SK-N-SH (cell line): ENCODE measurements around the gene CCDC171. TPM values are rescaled to one million over a fixed set of nuclear protein-coding genes. Genes with fewer than 3 reads are reported as not detected.

Experiments
- CTCF ChIA-PET: fragments of 300-600, 350-600 bp; formaldehyde crosslinking; extraction: SDS; loops from one replicate; lab custom pipeline; 2021; lab: Yijun Ruan, JAX
- POLR2A ChIA-PET: fragments of 350-600 bp; sonication (Branson Sonifier 250); formaldehyde crosslinking; extraction: SDS; loops from one replicate; lab custom pipeline; 2020; ENCODE audit warnings: antibody characterized with exemption, inconsistent platforms; lab: Yijun Ruan, JAX
- DNase-seq: peaks from one replicate; pipeline ENCODE4 v3.0.0; 2012
- H2AFZ ChIP-seq: fragments of 200-600 bp; sonication (generic); 2 replicates; pipeline ENCODE4 v1.8.1; 2016; ENCODE audit warnings: antibody characterized with exemption, mild to moderate bottlenecking, low read depth
- H3F3A ChIP-seq: fragments of 200-600 bp; sonication (generic); replicated peaks from 2 replicates; pipeline ENCODE3; 2016; ENCODE audit warnings: antibody characterized with exemption, mild to moderate bottlenecking; ENCODE audit not compliant: insufficient read depth
- H3K27ac ChIP-seq, 2 experiments: fragments of 200-500 bp in 1 of 2; fragments of 200-600 bp in 1 of 2; sonication (Bioruptor generic) in 1 of 2; sonication (generic), shearing (Covaris generic) in 1 of 2; 2 replicates each; pipeline versions ENCODE4 v1.5.1 to v1.6.1; 2014 to 2016; ENCODE audit warnings: low read depth in 2 of 2, inconsistent platforms in 1 of 2, low read length in 1 of 2, mild to moderate bottlenecking in 1 of 2, mixed read lengths in 1 of 2
- H3K27me3 ChIP-seq: fragments of 200-600 bp; sonication (generic), shearing (Covaris generic); 2 replicates; pipeline ENCODE4 v1.6.1; 2016; ENCODE audit warnings: mixed run types; ENCODE audit not compliant: insufficient read depth
- H3K36me3 ChIP-seq, 2 experiments: fragments of 200-500 bp in 1 of 2; fragments of 200-600 bp in 1 of 2; sonication (Bioruptor generic) in 1 of 2; sonication (generic) in 1 of 2; replicated peaks in 1 of 2; 2 replicates each; pipeline versions ENCODE3 to v1.5.1; 2014 to 2016; ENCODE audit warnings: low read length in 1 of 2, mild to moderate bottlenecking in 1 of 2; ENCODE audit not compliant: insufficient read depth in 2 of 2, control insufficient read depth in 1 of 2
- H3K4me1 ChIP-seq, 2 experiments: fragments of 200-500 bp in 1 of 2; fragments of 200-600 bp in 1 of 2; sonication (Bioruptor generic) in 1 of 2; sonication (generic), shearing (Covaris generic) in 1 of 2; 2 replicates each; pipeline versions ENCODE4 v1.5.1 to v1.6.1; 2014 to 2016; ENCODE audit warnings: low read depth in 1 of 2, low read length in 1 of 2, mixed run types in 1 of 2; ENCODE audit not compliant: insufficient read depth in 2 of 2, control insufficient read depth in 1 of 2
- H3K4me2 ChIP-seq: fragments of 200-600 bp; sonication (generic), shearing (Covaris generic); 2 replicates; pipeline ENCODE4 v1.6.1; 2017; ENCODE audit warnings: mixed run types
- H3K4me3 ChIP-seq, 2 experiments: fragments of 200-500 bp in 1 of 2; fragments of 200-600 bp in 1 of 2; sonication (Bioruptor generic) in 1 of 2; sonication (generic), shearing (Covaris generic) in 1 of 2; 2 replicates each; pipeline versions ENCODE4 v1.5.1 to v1.8.1; 2014 to 2016; ENCODE audit warnings: low read depth in 2 of 2, inconsistent platforms in 1 of 2, low read length in 1 of 2, mild to moderate bottlenecking in 1 of 2, mixed read lengths in 1 of 2, moderate library complexity in 1 of 2
- H3K79me2 ChIP-seq: fragments of 200-600 bp; sonication (generic); 2 replicates; pipeline ENCODE4 v1.8.1; 2017; ENCODE audit warnings: mild to moderate bottlenecking; ENCODE audit not compliant: insufficient read depth
- H3K9ac ChIP-seq: fragments of 200-600 bp; sonication (generic); 2 replicates; pipeline ENCODE4 v1.6.1; 2017; ENCODE audit warnings: mixed run types
- H3K9me2 ChIP-seq: fragments of 200-600 bp; sonication (generic); 2 replicates; pipeline ENCODE4 v1.6.1; 2017; ENCODE audit warnings: mixed run types
- H3K9me3 ChIP-seq: fragments of 200-600 bp; sonication (generic); 2 replicates; pipeline ENCODE4 v1.6.1; 2017; ENCODE audit warnings: mixed run types, mild to moderate bottlenecking, moderate library complexity
- H4K20me1 ChIP-seq: fragments of 200-600 bp; sonication (generic); 2 replicates; pipeline ENCODE4 v1.6.1; 2017; ENCODE audit warnings: mild to moderate bottlenecking, mixed run types; ENCODE audit not compliant: insufficient read depth
- CHD2 ChIP-seq: fragments of 150-350 bp; IDR thresholded peaks from 2 replicates; pipeline ENCODE4 v1.6.1; 2018; ENCODE audit warnings: low read length; ENCODE audit not compliant: partially characterized antibody
- FOXJ3 ChIP-seq: sonication (generic); formaldehyde crosslinking; IDR thresholded peaks from 2 replicates; pipeline ENCODE4 v1.5.1; 2020; ENCODE audit warnings: mild to moderate bottlenecking, missing genetic modification reagents
- GATA2 ChIP-seq: sonication (generic); formaldehyde crosslinking; IDR thresholded peaks from 2 replicates; pipeline ENCODE4 v1.5.0; 2020; ENCODE audit warnings: mild to moderate bottlenecking, missing genetic modification reagents
- JUND ChIP-seq: IDR thresholded peaks from 2 replicates; pipeline ENCODE4 v1.4.0; 2012
- MEF2A ChIP-seq: IDR thresholded peaks from 2 replicates; pipeline ENCODE4 v1.4.0; 2012; ENCODE audit warnings: low read depth, borderline replicate concordance
- POLR2AphosphoS5 ChIP-seq: IDR thresholded peaks from 2 replicates; pipeline ENCODE4 v1.6.1; 2012; ENCODE audit warnings: low read depth, low read length
- RXRA ChIP-seq: IDR thresholded peaks from 2 replicates; pipeline ENCODE4 v1.4.0; 2012; ENCODE audit warnings: low read depth, mild to moderate bottlenecking, borderline replicate concordance
- TCF12 ChIP-seq: IDR thresholded peaks from 2 replicates; pipeline ENCODE4 v1.4.0; 2012
- TEAD4 ChIP-seq: IDR thresholded peaks from 2 replicates; pipeline ENCODE4 v1.4.0; 2012; ENCODE audit warnings: mild to moderate bottlenecking, borderline replicate concordance; ENCODE audit not compliant: insufficient read depth
- YY1 ChIP-seq: IDR thresholded peaks from 2 replicates; pipeline ENCODE4 v1.4.0; 2012; ENCODE audit warnings: low read depth, mild to moderate bottlenecking
- WGBS: methylation state at CpG from one replicate; pipeline ENCODE4 v1.1.6; 2017; ENCODE audit warnings: low lambda C conversion rate; 5-methylcytosine and 5-hydroxymethylcytosine counted together
- polyA plus RNA-seq, 3 experiments: library from polyadenylated mRNA; depleted of rRNA; stranded (reverse); fragments of >200 nt; gene quantifications; 2 replicates each; pipeline ENCODE4 v1.2.3, GENCODE V29; 2012
- TF ChIP-seq, protein P1 (sequence below): fragments of 200-600 bp; sonication (generic); IDR thresholded peaks from 2 replicates; pipeline ENCODE4 v1.6.1; 2017; ENCODE audit warnings: antibody characterized with exemption, mild to moderate bottlenecking, moderate library complexity
- TF ChIP-seq, protein P2 (sequence below): IDR thresholded peaks from 2 replicates; pipeline ENCODE4 v1.4.0; 2012; ENCODE audit warnings: low read depth, borderline replicate concordance

Gene CCDC171
- polyA plus RNA-seq, 1 of the 3 experiments (the other 2 are of a cell fraction): 0.54 TPM

DNA sequence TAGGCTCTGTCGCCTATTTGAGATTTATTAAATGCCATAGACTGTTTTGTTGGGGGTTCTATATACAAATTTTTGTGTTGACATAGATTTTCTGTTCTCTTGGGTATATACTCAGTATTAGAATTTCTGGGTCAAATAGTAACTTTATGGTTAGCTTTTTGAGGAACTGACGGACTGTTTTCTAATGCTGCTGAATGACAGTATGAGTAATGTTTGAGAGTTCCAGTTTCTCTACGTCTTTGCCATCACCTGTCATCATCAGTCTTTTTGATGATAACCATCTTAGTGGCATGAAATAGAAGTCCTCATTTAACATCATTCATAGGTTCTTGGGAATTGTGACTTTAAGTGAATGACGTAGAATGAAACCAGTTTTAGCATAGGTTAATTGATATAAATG is 60.1 kb downstream of the CCDC171 start:
- Histone ChIP-seq H3K27me3 (no peaks in the 10 kb centered on the region), H3K27ac (no peak overlapping the region), H3F3A (no peaks in the 10 kb centered on the region), H2AFZ (no peak overlapping the region), H3K9me3 (no peaks in the 10 kb centered on the region), H4K20me1 (no peaks in the 10 kb centered on the region), H3K4me2 (no peak overlapping the region), H3K4me3 (no peak overlapping the region), H3K79me2 (no peaks in the 10 kb centered on the region), H3K9ac (no peak overlapping the region), H3K9me2 (no peaks in the 10 kb centered on the region), H3K4me1 (no peaks in the 10 kb centered on the region), H3K36me3 (no peaks in the 10 kb centered on the region)
- 75% methylated on average over 4 of the region's 4 CpGs for WGBS
- no peak for DNase-seq
- POLR2A ChIA-PET: no interaction called here
- CTCF ChIA-PET: interaction anchor here (1.4 to 2.0 kb wide), 2 partner anchors 10 to 400 kb away, joined by 3 to 6 read pairs; no protein-coding TSS in a partner anchor
- TF ChIP-seq, protein P1, sequence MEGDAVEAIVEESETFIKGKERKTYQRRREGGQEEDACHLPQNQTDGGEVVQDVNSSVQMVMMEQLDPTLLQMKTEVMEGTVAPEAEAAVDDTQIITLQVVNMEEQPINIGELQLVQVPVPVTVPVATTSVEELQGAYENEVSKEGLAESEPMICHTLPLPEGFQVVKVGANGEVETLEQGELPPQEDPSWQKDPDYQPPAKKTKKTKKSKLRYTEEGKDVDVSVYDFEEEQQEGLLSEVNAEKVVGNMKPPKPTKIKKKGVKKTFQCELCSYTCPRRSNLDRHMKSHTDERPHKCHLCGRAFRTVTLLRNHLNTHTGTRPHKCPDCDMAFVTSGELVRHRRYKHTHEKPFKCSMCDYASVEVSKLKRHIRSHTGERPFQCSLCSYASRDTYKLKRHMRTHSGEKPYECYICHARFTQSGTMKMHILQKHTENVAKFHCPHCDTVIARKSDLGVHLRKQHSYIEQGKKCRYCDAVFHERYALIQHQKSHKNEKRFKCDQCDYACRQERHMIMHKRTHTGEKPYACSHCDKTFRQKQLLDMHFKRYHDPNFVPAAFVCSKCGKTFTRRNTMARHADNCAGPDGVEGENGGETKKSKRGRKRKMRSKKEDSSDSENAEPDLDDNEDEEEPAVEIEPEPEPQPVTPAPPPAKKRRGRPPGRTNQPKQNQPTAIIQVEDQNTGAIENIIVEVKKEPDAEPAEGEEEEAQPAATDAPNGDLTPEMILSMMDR: no peak
- TF ChIP-seq JUND (no peak), MEF2A (no peak), TCF12 (no peak), GATA2 (CRISPR knock-in tag) (no peak), YY1 (no peak), POLR2AphosphoS5 (no peak), CHD2 (no peak), RXRA (no peak)

DNA sequence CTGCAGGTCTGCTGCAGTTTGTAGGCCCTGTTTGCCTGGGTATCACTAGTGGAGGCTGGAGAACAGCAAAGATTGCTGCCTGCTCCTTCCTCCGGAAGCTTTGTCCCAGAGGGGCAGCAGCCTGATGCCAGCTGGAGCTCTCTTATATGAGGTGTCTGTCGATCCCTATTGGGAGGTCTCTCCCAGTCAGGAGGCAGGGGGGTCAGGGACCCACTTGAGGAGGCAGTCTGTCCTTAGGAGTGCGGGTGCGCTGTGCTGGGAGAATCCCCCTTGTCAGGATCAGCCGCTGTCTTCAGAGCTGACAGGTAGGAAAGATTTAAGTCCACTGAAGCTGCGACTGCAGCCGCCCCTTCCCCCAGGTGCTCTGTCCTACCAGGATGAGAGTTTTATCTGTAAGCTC is 64.9 kb downstream of the CCDC171 start:
- Histone ChIP-seq H3K4me2 (no peak overlapping the region), H4K20me1 (no peaks in the 10 kb centered on the region), H3K79me2 (no peaks in the 10 kb centered on the region), H3K27me3 (no peaks in the 10 kb centered on the region), H3F3A (no peaks in the 10 kb centered on the region), H2AFZ (no peak overlapping the region), H3K9me2 (no peaks in the 10 kb centered on the region), H3K4me3 (no peak overlapping the region), H3K36me3 (no peaks in the 10 kb centered on the region), H3K27ac (no peak overlapping the region), H3K9ac (no peak overlapping the region), H3K4me1 (no peaks in the 10 kb centered on the region), H3K9me3 (no peaks in the 10 kb centered on the region)
- DNase-seq: no peak
- POLR2A ChIA-PET: no interaction called here
- no peak for TF ChIP-seq GATA2 (CRISPR knock-in tag)
- TF ChIP-seq TCF12: no peak
- TF ChIP-seq FOXJ3: no peak
- TF ChIP-seq RXRA: no peak
- TF ChIP-seq, protein P2, sequence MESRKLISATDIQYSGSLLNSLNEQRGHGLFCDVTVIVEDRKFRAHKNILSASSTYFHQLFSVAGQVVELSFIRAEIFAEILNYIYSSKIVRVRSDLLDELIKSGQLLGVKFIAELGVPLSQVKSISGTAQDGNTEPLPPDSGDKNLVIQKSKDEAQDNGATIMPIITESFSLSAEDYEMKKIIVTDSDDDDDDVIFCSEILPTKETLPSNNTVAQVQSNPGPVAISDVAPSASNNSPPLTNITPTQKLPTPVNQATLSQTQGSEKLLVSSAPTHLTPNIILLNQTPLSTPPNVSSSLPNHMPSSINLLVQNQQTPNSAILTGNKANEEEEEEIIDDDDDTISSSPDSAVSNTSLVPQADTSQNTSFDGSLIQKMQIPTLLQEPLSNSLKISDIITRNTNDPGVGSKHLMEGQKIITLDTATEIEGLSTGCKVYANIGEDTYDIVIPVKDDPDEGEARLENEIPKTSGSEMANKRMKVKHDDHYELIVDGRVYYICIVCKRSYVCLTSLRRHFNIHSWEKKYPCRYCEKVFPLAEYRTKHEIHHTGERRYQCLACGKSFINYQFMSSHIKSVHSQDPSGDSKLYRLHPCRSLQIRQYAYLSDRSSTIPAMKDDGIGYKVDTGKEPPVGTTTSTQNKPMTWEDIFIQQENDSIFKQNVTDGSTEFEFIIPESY: no peak
- TF ChIP-seq MEF2A: no peak
- no peak for TF ChIP-seq TEAD4
- 94% methylated on average over 7 of the region's 7 CpGs for WGBS
- CTCF ChIA-PET: interaction anchor here (1.2 to 1.9 kb wide), 3 partner anchors 8 to 12 kb away, joined by 4 to 5 read pairs (median 4); no protein-coding TSS in a partner anchor
